ENCODE data around the gene ZNF521.

Gene ZNF521

GRCh38 chr18:25360301-25360899 lies 8.4 kb upstream of the ZNF521 start:
- TF ChIP-seq, protein P1, sequence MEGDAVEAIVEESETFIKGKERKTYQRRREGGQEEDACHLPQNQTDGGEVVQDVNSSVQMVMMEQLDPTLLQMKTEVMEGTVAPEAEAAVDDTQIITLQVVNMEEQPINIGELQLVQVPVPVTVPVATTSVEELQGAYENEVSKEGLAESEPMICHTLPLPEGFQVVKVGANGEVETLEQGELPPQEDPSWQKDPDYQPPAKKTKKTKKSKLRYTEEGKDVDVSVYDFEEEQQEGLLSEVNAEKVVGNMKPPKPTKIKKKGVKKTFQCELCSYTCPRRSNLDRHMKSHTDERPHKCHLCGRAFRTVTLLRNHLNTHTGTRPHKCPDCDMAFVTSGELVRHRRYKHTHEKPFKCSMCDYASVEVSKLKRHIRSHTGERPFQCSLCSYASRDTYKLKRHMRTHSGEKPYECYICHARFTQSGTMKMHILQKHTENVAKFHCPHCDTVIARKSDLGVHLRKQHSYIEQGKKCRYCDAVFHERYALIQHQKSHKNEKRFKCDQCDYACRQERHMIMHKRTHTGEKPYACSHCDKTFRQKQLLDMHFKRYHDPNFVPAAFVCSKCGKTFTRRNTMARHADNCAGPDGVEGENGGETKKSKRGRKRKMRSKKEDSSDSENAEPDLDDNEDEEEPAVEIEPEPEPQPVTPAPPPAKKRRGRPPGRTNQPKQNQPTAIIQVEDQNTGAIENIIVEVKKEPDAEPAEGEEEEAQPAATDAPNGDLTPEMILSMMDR (IDR thresholded peaks at IDR 0.05) = no peak

DNA sequence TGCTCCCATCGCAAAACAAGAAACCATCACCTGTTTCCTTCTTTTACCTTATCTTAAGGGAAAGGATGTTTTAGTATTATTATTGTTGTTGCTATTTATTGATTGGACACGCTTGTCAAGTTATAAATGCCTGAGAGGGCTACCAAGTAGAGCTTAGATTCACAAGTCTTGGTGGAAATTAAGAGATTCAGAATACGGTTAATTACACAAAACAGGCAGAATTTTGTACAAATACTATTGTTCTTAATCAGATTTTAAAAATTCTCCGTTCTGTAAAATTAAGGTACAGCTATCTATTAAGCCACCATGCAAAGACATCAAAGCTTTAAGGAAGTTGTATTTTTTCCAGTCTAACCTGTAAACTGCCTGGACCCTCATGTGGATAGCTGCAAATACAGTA lies 1.1 kb upstream of the ZNF521 start:
- TF ChIP-seq, protein P1 (IDR thresholded peaks at IDR 0.05) = no peak

DNA sequence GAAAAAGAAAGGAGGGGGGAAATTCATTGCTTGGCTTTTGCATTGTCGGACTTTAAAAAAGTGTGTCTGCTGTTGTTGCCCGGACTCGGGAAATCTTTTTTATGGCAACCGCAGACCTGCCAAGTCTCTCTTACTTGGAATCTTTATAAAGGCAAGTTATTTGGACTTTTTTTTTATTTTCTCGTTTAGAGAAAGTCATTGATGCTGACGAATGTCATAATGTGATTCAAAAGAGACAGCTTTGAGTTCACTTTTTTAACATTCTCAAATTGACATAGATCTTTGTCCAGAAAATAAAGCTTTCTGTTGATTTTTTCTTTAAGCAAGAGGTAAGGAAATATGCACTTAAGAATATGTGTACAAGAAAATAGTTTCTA lies 651 bp upstream of the ZNF521 start:
- TF ChIP-seq, protein P1 (IDR thresholded peaks at IDR 0.05) = no peak

DNA sequence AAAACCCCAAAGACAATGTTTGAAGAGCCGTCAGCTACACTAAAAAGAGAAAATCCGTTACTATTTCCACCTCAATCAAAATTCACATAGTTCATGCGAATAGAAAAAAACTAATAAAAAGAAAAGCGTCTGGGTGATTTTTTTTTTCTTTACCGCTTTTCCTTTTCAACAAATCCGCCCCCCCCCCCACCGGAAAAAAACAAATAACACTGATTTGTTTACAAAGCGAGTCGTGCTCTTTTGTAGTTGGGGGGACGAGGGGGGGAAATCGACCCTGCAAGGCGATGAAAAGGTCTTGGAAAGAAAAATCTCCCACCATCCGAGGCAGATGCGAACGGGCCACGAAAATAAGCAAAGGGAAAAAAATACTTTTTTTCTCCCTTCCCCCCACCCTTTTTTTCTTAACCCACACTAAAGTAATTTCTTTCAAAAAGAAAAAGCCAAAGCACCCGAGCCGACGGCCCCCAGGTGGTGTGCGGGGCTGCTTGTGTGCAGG lies 638 bp downstream of the ZNF521 start:
- TF ChIP-seq, protein P1 (IDR thresholded peaks at IDR 0.05) = no peak

DNA sequence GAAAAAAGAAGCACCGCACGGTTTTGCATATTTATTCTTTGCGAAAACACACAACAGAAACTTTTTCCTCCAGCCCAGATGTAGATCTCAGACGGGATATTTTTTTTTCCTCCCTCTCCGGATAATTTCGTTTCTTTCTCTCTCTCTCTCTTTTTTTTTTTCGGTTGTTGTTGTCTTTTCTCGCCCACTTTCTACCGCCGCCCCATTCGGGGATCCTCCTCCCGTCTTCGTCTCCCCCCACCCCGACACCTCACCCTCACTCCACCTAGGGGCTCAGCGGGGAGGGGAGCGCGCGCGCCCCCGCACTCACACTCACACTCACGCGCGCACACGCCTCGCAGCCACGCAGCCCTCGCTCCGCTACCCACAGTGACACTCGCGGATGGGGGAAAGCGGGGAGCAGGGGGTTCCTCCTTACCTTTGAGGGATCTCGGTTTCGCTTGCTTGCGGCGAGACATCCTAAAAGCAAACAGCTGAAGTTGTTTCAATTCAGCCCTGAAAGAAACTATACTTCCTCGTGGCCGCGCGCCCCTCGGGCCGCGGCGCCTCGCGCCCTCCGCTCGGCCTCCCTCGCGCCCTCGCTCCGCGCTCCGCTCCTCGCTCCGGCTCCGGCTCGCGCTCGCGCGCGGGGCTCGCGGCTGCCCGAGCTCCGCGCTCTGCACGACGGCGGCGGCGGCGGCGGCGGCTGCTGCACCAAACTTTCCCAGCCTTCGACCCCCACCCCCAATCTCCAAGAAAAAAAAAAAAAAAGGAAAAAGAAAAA lies 1.3 kb downstream of the ZNF521 start:
- TF ChIP-seq, protein P1 (IDR thresholded peaks at IDR 0.05) = no peak

DNA sequence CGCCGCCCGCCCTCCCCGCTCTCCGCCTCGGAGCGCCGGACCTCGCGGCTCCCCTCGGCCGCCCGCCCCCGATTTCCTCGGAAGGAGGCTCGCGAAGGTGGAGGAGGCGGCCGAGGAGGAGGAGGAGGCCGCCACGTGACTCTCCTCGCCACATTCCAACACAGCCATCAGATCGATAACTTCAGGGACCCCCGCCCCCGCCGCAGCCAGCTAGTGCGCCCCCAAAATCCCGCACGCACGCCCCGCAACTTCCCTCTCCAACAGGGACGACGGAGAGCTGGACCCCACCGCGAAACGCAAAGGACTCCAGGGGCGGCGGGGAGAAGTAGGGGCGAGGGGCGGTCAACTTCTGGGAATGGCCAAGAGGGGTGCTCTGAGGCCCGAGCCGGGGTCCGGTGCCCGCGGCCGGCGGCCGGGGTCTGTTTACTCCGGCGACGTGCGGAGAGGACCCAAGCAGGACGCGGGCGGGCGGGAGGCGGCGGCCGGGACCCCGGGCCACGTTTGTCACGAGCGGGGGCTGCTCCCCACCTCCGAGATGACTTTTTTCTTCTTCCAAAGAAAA lies 2.0 kb downstream of the ZNF521 start:
- TF ChIP-seq, protein P1 (IDR thresholded peaks at IDR 0.05) = no peak

GRCh38 chr18:25349131-25349925 lies 2.6 kb downstream of the ZNF521 start:
- TF ChIP-seq, protein P1 (IDR thresholded peaks at IDR 0.05) = no peak
